ENCODE results near the gene SFR1.
A peak's percentile ranks its signal among the peaks of the same experiment; 100 is the strongest.

Gene SFR1, protein sequence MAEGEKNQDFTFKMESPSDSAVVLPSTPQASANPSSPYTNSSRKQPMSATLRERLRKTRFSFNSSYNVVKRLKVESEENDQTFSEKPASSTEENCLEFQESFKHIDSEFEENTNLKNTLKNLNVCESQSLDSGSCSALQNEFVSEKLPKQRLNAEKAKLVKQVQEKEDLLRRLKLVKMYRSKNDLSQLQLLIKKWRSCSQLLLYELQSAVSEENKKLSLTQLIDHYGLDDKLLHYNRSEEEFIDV

DNA sequence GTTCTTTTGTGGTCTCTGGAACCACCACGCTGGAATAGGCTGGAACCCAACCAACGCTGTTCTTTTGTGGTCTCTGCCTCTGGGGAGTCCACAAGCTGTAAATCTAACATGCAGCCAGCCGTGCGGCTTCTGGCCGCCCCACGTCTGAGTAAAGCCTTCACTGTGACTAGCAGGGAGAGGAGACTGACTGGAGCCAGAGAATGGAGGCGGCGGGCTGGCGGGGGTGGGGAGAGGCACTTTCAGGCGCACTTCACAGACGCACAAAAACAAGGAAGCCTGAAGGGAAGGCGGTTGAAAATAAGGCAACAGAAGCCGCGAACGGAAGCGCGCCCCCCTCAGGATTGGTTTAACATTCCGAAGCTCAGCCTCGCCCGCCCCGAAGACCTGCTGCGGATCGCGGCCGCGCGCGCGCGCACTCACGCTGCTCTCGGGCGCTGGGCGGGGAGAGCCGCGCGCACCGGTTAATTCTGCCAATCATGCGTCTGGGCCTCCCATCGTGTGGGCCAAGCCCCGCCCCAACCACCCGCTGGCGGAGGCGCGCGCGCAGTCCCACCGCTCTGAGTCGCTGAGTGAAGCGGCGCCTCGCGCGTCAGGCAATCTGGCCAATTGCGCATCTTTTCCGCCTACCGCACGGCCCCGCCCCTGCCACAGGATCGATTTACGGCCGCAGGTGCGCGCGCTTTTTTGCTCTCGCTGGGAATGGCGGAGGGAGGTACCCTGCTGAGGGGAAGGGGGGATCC is at the start of gene SFR1:
Gene SFR1 (plus strand): TSS at position 687 of the 740 bp plus-strand sequence. CDS start 13 bp downstream, at position 700.
- peak; percentile 95 for DNase-seq

DNA sequence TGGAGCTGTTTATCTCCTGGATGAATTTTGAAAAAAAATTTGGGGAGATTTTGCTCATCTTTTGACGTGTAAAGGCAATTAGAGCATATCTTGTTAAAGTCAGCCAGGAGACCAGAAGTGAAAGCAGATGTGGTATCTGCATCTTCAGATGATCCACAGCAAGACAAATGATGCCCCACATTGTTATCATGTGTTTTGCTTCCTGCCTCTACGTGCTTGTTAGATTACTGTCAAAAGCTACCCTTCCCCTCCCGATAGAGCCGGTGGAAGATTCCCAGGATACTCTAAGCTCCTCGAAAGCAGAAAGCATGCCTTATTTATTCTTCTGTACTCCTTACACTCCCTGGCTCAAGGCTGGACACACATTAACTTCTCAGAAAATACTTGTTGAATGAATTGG is 49.2 kb upstream of the SFR1 start:
- no peak for DNase-seq

DNA sequence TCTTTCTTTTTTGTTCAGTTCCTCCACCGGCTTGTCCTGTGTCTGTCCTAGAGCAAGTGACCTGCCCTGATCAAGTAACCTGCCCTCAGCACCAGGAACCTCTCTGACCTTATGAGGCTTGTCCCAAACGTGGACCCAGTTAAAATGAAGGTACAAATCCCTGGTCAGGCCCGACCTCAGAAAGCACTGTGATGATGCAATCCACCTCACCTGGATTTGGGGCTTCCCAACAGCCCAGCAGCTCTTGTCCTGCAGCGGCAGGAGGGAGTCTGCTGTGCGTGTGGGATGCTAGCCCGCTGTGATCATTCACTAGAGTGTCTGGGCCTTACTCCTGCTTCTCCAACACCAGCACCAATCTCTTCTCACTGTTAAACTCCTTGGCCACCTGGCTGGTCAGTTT is 47.5 kb upstream of the SFR1 start:
- DNase-seq = no peak

DNA sequence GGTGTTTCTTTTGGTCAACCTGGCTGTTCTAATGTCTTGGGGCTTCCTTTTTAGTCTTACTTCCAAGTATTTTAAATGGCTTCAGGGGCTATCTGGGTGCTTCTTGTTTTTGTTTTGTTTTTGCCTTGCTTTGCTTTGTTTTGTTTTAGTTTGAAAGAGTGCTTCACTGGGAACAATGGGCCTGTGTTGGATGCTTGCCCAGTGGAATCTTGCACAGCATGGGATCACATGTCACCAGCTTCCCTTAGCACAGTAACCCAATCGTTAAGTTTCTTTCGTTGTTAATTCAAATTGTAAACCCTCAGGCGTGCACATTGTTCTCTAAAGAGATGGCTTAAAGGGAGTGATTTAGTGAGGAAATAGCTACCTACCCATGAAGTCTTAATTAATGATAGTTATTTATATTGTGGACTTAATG is 45.2 kb upstream of the SFR1 start:
- DNase-seq = peak; percentile 44

DNA sequence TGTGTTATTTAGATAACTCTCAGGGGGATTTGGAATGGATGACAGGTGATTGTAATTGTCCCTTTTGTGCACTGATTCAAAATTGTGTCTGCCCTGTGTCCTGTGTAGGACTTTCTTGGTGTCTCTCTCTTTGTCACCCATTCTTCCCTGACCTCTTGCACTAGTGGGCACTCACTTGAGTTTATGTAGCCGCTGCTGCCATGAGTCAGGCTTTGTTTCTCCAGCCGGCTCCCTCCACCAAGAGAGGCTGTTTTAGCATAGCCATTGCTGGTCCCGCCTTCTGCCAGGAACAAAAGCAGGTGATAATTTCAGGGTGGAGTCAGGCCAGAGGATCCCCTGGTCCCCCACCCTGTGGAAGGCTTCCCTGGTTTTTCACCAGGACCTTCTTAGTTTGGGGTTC is 44.7 kb upstream of the SFR1 start:
- peak; percentile 34 for DNase-seq

DNA sequence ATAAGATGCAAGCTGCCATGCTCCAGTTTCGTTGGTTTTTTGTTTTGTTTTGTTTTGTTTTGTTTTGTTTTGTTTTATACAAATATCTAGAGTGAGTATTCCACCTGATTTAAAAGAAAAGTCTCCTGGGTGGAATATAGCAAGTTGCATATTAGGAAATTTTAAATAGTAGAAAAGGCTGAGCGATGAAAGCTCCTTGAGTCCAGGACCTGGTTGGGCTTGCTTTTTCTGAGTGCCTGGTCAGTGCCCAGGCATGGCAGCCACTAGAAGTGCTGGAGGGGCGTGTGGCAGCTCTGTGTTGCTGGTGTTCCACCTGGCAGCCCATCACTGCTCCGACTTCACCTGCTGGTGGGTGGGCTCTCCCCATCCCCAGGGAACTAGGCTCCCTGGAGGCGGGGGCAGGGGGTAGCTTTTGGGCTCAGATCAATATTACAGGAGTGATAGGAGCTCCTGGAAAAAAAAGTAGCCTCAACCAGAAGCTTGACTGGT is 44.3 kb upstream of the SFR1 start:
- DNase-seq = no peak

DNA sequence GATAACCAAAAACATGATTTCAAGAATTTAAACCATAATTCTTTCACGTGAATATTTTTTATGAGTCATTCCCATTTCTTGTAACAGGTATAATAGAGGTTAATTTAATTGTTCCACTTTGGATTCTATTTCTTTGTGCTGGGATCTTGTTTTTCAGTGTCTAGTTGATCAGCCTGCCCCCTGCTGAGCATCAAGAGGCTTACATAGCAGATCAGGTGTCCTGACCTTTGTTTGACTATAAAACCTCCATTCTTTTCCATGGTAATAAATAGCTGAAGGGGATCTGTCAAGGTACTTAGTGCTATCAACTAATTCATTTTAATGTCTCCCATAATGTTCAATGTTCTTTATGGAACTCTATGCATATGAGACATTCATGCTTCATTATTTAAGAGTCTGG is 41.2 kb upstream of the SFR1 start:
- DNase-seq = no peak

DNA sequence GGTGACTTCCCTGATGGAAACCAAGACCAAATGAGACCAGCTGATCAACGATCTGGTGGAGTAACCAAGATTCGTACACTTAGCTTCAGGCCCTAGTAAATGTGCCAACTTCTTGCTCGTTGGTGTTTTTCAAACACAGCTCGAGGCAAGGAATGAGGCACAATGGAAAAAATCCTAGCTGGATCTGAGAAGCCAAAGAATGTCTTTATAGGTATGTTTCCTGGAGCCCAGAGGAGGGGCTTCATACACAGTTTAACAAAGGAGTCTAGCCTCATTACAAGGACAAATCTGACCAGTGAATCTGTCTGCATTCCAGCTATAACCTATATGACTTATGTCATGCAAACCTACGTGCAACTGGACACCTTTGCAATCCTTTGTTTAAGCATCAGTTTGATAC is 40.0 kb upstream of the SFR1 start:
- no peak for DNase-seq

DNA sequence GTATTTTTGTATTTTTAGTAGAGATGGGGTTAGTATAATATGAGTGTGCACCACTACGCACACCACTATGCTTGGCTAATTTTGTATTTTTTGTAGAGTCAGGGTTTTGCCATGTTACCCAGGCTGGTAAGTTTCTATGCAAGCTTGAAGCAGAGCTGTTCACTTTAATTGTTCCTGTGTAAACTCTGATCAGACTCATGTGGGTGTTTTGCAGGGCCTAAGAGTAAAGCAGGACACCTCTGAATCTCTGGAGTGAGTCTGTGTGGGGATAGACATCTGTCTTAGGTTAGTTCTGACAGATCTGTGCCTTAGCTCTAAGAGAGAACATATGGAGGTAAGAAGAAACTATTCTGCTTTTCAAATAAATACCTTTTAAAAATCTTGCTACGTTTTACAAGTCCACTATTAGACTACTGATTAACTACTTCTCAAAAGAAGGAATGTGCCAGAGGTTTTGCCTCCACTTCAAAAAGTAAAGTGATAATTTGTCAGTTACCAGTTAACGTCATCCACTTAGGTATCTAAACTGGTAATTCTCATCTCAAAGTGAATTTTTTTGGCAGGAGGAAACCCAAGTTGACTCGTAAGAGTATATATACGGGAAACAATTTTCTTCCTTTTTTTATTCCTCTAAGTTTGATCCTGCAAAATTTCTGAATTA is 37.4 kb upstream of the SFR1 start:
- DNase-seq = no peak

DNA sequence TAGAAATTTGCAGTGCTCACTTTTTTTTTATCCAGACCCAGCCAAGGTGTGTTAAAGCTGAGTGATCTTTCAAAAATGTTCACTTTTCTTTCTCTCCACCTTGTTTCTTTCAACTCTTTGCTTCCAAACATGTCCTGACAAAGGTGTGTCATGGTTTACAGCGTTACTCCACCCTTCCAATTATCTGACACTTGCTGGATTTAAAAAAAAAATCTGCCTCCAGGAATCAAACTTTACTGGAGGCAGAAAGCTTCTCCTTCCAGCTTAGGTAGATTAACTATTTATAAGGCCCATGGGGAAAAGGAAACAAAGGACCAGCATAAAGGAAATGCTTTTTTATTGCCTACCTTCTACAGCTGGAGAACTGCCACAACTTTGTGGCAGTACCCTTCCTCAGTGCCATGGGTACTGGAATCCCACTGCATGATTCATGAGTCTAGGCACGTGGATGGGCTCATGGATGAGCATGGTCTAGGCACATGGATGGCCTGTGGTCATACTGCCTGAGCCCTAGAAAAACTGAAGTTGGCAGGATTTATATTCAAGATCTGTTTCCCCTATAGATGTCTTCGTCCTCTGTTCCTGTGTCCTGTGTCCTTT is 36.1 kb upstream of the SFR1 start, which contains the start of gene COL17A1:
Gene COL17A1 (minus strand): TSS at position 80 of the 600 bp plus-strand sequence. CDS start 5,207 bp downstream, outside the sequence.
- DNase-seq = no peak

DNA sequence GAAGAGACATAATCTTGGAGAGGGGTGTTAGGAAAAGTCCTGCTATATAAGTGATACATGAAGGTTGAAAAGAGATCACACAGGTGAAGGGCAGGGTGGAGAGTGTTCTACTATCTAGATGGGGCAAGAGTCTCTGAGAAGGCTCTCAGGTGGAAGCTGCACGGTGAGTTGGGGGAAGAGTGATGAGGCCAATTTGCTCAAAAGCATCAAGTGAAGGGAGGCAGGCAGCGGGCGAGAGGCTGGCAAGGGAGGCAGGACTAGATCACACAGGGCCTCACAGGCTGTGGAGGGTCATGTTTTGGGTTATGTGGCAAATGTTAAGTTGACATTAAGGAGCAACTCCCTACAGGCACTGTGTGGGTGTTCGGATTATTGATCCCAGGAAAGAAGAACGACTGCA is 33.7 kb upstream of the SFR1 start:
- no peak for DNase-seq

DNA sequence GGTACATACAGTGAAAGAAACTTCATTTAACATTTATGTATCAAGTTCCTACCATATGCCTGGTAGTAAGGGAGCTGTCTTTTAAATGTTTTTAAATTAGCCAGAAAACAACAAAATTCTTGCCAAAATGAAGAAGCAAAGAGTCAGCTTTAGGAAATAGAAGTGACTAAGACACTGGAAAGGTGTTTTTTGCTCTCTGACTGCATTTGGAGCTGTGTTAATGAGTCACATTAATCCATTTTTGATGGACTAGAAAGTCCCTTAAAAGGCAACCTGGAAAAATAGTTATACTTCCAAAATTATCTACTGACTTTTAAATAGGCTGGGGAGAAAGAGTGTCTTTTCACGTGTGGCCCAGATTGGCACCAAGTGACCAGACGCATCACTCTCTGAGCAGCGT is 32.4 kb upstream of the SFR1 start:
- DNase-seq = no peak

DNA sequence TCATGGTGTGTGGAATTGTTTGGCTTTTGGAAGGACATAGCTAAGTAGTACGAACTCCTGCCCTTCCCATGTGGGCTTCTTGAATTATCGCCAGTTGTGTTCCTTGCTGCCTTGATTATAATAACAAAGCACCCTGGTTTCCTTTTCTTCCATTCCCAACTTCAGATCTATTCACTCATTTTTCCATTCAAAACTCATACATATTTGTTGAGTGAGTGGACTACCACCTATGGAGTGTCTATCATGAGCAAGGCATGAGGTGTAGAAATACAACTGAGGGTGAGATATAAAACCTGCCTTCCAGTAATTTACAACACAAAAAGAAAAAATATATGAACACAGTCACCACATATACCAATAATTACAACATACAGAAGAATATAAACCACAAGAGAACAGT is 31.4 kb upstream of the SFR1 start:
- no peak for DNase-seq

DNA sequence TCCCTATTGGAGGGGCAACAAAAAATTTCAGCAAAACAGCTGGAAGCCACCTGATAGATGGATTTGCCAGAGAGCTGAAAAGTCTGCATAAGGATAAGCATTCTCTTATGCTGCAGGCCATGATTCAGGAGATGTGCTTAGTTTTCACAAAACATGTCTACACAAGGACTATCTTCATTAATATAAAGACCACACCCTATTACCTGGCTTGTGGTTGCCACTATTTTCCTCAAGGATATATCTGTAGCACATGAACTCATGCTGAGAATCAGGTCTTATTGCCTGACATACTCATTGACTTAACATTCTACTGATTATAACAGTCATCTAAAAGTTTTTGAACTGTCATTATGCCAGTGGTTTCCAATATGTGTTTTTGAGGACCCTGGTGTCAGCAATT is 29.2 kb upstream of the SFR1 start:
- no peak for DNase-seq

DNA sequence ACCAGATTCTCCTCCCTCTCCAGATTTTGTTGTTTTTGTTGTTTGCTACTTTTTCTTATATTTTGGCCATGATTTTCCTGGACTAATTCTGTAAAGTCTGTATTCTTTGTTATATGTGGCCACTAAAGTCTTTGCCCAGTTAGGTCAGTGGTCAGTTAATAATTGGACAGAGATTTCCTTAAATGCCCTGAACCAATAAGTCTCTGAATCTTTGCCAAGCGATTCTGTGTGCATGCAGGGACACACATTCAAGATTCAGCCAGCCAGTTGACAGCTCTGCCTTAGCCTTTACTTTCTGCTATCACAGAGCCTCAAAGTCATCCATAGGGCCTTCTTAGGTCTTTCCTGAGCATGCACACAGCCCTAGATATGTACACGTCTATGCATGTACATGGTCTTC is 25.3 kb upstream of the SFR1 start:
- no peak for DNase-seq

DNA sequence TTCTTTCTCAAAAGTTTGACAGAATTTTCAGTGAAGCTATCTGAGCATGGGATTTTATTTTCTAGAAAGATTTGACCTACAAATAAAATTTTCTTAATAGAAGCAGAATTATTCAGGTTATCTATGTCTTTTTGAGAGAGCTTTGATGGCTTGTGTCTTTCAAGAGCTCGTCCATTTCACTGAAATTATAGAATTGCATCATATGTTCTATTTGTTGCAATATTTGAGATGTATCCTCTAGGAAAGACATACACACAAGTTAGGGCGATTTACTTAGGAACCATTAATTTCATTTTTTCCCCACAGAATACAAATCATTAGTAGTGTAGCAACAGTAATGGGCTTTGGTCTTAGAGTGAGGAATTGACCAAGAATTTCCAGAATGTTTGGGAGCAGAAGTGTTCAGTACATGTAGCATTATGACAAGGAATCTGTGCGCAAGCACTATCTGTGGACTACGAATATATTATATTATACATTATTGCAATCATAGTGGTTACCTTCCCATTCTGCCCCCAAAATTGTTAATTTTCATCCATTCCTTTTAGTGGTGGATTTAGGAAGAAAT is 23.5 kb upstream of the SFR1 start:
- no peak for DNase-seq

DNA sequence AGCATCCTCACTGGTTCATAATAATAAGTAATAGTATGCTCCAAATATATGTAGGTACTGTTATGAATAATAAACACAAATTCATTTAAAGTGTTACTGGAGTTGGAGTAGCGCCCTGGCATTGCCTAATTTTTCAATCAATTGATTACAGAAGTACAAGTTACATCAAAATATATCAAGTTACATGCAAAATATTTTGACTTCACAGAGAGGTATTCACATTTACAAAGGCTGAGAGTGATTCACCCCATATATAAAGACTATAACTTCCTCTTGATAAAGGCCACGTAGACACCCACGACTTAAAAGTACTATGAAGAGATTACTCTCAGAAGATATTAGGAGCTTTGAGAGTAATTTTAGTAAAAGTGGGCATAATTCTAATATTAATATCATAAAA is 22.7 kb upstream of the SFR1 start:
- DNase-seq = no peak

DNA sequence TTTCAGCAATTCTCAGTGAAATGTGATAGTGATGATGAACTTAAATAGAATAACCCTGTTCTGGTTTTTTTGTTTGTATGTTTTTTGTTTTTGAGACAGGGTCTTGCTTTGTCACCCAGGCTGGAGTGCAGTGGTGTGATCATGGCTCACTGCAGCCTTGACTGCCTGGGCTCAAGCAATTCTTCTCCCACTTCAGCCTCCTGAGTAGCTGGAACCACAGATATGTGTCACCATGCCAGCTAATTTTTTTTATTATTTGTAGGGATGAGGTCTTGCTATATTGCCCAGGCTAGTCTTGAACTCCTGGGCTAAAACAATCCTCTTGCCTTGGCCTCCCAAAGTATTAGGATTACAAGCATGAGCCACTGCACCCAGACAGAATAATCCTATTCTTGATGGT is 22.0 kb upstream of the SFR1 start:
- DNase-seq = no peak

DNA sequence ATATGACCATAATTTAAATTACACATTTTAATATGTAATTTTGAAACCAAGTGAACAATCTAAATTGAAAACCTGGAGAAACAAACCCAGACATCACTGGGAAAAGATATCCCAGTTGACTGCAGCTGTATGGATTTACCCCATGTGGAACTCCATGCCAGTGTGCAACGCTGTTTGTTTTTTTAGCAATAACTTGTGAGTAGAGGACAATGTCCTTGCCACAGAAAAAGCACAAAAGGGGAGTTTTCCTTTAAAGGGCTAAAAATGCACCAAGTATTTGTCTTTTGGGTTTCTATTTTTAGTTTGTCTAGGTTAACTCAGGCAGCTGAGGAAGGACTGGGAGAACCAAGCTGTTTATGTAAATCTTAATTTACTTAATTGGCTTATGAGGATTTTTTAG is 21.2 kb upstream of the SFR1 start:
- DNase-seq = no peak

DNA sequence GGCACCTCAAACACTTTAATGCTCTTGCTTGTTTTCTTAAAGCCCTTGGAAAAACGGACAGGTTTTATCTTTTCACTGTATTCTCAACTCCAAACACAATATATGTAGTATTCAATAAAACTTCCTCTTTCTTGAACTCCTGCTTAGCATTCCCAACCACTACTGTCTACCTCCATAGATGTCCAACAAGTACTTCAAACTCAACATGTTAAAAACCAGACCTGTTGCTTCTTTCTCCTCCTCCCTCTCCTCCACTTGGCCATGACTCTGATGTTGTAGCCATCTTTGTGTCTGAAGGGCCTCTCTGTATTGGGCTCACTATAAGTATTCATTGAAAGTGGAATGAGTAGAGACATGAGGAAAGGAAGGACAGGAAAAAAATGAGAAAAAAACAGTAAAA is 20.1 kb upstream of the SFR1 start:
- DNase-seq = no peak

DNA sequence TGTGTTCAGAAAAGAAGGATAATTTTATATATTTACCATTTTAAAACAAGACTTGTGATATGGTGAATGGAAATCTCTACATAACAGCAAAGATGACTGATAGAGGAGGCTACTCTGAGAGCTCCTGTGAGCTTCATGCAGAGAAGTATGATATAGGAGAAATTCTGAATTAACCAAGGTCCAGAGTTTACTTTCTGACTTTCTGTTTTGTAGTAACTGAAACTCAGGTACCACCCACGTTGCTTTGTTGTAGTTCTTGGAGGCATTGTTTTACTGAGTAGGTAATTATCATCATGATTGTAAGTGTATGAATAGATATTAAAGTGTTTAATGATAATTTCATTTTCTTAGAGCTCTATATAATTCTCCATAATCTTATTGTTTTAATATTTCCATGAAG is 18.0 kb upstream of the SFR1 start:
- DNase-seq = no peak

DNA sequence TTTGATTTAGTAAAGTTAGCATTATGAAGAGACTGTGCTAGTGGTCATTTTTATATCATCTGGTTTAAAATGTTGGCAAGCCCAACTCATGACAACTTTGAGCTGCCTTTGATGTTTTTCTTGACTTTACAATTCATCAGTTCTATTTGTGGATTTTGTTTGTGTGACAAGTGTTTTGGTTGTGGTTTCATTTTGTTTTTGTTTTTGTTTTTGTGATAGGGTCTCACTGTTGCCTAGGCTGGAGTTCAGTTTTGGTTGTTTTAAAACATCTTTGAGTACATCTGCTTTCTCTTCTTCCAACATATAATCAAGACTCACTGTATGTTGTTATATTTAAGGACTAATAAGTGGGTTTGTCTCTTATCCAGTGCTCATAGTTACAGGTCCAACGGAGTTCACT is 17.6 kb upstream of the SFR1 start:
- DNase-seq = no peak

DNA sequence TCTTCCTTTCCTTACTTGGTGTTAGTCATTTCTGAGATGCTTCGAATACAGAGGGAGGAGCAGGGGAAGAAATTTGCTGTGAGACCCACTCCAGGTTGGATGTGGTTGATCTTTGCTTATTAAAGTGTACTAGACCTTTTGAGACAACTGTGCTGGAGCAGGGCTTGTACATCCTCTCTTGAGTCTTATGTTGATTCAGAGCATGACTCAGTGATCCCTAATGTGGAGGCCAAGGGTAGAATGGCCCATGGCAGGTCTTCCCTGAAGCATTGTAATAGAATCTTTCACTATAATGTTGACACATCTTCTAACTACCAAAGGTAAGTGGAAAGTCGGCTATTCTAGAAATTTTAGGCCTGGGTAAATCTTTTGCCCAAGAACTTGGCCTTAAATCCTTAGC is 17.0 kb upstream of the SFR1 start:
- DNase-seq = no peak

All from DMS79 (cell line).